GM21515 (cell line): ENCODE data around the gene ZNF341.

ENCODE experiments used
- ATAC-seq: cut with Tn5 transposase; IDR thresholded peaks from one replicate; pipeline ENCODE4 v1.9.1; 2021; ENCODE audit not compliant: unreplicated experiment

The ZNF341 gene

DNA sequence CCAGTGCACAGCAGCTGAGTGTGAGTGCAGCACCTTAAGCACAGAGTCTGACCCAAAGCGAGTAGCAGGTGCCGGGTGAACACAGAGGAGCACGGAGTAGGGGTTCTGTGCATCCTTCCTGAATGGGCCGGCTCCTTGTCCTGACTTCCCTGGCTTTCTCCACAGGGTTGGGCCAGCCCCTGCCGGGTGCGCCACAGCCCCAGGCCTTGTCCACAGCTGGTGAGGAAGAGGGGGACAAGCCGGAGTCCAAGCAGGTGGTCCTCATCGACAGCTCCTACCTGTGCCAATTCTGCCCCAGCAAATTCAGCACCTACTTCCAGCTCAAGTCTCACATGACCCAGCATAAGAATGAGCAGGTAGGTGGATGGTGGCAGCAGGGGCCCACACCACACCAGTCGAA, 34.9 kb downstream of the ZNF341 start:
- no peak for ATAC-seq

DNA sequence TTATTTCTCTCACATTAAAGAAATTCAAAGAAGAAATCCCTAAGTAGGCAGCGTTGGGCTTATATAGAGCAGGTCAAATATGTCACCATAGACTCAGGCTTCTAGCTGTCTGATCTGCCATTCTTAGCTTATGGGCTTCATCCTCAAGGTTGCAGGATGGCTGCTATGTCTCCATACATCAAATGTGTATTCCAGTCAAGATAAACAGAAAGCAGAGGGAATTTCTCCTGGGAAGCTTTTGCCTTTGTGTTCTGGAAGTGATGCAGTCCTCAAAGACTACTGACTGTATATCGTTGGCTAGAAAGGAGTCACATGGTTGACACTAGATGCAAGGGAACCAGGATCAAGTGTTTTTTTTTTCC, 36.0 kb downstream of the ZNF341 start:
- no peak for ATAC-seq

DNA sequence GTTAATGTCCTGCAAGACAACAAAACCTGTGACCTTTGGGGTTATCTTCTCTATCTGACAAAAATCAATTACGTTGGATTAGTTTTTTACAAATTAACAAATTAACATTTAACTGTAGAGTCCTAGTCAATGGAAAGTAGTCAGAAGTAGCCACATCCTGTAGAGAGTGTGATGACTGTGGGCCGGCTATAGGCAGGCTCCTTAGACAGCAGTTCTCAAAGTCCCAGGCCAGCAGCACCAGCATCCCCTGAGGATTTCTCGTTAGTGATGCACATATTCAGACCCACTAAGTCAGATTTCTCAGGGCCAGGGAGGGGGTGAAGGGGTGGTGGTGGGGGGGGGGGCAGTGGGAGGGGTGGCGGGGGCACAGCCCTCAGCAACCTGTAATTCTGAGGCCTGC, 37.2 kb downstream of the ZNF341 start:
- ATAC-seq, result no peak

DNA sequence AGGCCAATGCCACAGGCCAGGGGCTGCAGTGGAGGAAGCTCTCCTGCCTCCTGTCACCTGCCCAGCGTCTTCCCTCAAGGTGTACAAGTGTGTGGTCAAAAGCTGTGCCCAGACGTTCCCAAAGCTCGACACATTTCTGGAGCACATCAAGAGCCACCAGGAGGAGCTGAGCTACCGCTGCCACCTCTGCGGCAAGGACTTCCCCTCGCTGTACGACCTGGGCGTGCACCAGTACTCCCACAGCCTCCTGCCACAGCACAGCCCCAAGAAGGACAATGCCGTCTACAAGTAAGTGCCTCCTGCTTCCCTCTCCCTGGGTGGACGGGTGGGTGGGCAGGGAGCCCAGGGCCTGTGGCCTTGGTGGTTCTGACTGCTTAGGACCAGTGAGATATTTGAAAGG, 38.2 kb downstream of the ZNF341 start:
- ATAC-seq, result no peak

DNA sequence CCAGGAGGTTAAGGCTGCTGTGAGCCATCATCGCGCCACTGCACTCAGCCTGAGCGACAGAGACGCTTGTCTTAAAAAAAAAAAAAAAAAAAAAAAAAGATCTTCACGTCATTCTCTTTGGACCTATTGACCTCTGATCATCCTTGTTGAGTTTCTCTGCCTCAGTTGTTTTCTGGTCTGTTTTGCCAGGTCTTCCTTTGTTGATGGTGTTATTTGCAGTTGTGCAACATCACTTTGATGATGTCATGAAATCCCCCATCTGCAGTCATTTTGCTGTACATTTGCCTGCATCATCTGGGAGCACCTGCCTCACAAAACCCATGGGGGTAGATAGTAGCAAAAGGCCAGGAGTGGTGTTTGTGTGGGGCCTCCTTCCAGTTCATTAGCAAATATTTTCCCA, 40.1 kb downstream of the ZNF341 start:
- no peak for ATAC-seq

DNA sequence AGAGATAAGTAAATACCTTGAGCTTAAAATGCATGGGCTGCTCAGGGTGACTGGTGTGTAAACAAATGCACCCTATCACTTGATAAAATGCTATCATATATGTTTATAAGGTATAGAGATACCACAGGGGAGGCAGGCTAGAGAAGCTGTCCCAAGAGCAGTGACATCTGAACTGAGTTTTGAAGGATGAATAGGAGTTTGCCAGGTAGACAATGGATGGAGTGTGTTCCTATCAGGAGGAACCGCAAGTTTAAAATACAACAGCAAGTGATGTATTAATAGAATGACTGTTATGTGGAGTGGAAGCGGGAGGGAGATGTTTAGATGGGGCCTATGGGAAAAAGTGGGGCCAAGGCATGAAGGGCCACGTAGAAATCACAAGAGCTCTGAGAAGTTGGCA, 40.6 kb downstream of the ZNF341 start:
- no peak for ATAC-seq

DNA sequence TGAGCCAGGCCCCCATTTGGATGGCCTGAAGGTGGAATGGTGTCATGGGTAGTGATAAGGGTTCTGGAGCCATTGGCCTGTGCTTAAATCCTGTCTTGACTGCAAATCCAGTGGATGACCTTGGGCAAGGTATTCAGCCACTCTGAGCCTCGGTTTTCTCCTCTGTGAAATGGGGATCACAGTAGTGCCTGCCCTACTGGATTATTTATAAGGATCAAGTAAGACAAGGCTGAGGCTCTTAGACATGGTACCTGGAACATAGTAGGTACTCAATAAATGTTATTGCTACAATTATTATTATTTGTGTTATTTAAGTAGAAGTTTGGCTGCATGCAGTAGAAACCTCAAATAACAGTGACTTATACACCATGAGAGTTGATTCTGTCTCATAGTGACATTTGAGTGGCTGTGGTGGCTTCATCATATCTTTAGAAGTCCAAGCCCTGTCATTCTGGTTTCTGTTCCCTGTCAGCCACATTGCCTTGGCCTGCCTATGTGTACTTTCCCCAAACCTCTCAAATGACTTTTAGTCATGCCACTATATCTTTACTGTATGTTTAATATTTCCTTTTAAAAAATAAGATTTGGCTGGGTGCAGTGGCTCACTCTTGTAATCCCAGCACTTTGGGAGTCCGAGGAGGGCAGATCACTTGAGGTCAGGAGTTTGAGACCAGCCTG, 41.8 kb downstream of the ZNF341 start:
- peak; percentile 47 for ATAC-seq

DNA sequence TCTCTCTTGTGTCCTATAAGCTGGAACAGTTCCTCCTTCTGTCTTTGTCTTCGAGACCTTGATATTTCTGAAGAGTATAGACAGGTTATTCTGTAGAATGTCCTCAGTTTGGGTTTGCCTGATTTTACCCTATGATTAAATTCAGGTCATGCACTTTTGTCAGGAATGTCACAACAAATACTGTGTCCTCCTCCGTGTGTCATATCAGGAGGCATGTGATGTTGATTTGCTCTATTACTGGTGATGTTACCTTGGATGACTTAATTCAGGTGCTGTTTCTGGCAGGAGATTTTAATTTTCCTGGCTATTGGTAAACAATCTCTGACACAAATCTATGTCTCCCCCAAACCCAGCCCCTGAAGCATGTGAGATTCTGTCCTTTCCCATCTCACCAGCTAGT, 46.0 kb downstream of the ZNF341 start:
- ATAC-seq, result no peak

DNA sequence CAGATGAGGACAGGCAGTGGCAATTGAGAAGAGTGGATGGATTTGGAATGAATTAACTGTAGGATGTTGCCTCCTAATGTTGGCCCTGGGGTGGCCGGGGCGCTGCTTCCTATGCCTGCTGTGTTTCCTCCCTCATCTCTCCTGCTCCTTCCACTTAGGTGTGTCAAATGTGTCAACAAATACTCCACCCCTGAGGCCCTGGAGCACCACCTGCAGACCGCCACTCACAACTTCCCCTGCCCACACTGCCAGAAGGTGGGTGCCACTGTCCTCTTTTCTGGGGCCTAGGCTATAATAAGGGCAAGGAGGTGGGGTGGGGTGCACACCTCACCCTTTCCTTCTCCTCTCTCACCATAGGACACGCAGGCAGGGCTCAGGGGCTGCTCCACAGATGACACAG, 49.3 kb downstream of the ZNF341 start:
- ATAC-seq, result no peak

DNA sequence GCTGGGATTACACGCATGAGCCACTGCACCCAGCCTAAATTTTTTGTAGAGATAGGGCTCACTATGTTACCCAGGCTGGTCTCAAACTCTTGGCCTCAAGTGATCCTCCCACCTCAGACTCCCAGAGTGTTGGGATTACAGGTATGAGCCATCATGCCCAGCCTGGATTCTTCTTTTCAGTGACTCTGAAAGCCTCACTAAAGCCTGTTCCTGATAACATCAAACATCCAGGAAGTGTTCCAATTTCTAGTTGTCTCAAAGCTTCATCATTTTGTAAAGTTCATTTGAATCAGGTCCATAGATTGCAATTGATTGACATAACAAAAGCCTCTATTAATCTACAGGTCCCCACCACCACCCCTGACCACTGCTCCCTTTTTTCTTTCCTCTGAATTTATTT, 50.1 kb downstream of the ZNF341 start:
- no peak for ATAC-seq

DNA sequence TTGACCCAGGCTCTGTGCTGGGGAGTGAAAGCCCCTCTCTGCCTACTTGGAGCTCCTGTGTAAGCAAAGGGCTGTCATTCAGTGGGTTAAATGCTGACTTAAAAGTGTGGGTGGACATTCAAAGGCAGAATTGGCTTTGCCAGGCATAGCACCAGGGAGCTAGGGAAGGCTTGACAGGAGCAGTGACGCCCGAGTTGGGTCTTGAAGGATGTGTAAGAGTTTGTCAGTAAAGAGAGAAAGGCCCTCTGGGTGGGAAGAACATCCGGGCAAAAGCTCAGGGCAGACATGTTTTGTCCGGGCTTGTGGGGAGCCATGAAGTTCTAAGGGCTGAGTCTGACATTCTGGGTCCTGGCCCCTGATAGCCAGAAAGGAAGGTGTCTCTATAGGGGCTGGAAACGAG, 51.5 kb downstream of the ZNF341 start:
- no peak for ATAC-seq

DNA sequence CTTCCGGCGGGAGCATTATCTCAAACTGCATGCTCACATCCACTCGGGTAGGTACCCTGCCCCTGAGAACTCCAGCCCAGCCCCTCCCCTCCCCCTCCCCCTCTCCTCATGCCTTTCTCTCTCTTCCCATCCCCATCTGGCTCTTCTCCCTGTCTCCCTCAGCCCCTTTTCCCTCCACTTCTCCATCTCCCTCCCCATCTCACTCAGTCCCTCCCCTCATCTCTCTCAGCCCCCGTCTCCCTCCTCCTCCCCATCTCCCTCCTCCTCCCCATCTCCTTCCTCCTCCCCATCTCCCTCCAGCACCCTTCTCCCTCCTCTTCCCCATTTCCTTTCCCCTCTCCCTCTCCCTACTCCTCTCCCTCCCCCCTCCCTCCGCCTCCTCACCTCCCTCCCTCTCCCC, 52.0 kb downstream of the ZNF341 start:
- no peak for ATAC-seq

DNA sequence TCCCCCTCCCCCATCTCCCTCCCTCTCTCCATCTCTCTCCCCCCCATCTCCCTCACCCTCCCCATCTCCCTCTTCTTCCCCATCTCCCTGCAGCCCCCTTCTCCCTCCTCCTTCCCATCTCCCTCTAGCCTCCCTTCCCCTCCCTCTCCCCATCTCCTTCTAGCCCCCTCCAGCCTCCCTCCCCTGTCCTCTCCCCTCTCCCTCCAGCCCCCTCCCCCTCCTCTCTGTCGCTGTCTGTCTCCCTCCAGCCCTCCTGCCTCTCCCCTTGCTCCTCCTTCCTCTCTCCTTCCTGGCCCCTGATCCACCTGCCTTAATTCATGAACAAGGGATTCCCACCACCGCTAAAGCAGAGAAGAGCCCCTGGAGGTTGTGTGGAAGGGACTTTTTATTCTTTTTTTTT, 52.4 kb downstream of the ZNF341 start:
- ATAC-seq, result no peak

DNA sequence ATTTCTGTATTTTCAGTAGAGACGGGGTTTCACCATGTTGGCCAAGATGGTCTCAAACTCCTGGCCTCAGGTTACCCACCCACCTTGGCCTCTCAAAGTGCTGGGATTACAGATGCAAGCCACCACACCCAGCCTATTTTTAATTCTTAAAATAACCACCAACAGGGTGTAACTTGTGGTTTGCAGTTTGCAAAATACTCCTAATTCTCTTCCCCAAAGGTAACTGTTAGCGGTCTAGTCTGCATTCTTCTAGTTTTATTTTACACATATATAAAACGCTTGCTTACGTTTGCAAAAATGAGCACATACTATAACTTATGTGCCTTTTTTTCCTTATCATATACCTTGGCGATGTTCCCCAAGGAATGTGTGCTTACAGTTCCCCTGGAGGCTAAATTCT, 53.7 kb downstream of the ZNF341 start:
- no peak for ATAC-seq

DNA sequence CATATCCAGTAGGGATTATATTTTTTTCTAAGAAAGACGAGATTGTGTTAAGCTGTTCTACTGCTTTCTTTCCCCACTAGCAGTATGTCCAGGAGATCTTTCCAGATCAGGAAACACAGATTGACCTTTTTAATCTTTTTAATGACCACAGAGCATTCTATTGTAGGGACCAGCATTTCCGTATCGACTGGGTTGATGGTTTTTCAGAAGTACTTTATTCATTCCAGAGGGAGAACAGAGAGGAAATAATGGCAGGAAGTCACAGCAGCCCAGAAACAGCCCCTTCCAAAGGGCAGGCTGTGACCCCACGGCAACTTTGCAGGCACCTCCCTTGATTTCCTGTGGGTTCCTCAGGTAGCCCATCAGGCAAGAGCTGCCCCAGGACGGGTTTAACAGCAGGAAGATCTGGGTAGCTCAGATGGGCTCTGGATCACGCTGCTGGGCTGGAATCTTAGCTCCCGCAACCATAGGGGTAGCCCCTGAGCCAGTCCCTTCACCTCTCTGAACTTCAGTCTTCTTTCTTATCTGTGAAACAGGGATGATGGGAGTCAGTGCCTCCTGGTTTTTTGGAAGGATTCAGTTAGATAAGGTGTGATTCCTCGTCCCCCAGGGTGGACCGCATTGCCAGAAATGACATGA, 55.6 kb downstream of the ZNF341 start:
- no peak for ATAC-seq

DNA sequence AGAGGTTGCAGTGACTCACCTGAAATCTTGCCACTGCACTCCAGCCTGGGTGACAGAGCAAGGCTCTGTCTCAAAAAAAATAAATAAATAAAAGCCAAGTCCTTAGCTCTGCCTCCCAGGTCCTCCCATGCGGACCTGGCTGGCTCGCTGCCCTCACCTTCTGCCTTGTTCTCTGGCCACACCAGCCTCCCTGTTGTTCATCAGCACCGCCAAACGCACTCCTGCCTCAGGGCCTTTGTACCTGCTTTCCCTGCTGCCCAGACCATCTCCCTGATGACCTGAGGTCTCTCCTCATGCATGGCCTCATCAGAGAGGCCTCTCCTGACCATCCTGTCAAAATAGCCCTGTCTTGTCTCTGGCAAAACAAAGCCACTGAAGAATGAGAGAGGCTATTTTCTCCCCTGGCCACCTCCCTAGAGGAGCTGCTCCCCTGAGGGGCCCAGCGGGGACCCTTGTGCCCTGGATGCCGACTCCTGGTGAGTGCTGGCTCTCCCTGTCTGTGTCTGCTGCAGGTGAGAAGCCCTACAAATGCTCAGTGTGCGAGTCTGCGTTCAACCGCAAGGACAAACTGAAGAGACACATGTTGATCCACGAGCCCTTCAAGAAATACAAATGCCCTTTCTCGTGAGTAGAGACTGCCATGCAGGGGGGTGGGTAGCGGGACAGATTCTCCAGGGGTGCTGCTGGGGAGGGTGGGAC, 56.7 kb downstream of the ZNF341 start:
- ATAC-seq, result no peak

DNA sequence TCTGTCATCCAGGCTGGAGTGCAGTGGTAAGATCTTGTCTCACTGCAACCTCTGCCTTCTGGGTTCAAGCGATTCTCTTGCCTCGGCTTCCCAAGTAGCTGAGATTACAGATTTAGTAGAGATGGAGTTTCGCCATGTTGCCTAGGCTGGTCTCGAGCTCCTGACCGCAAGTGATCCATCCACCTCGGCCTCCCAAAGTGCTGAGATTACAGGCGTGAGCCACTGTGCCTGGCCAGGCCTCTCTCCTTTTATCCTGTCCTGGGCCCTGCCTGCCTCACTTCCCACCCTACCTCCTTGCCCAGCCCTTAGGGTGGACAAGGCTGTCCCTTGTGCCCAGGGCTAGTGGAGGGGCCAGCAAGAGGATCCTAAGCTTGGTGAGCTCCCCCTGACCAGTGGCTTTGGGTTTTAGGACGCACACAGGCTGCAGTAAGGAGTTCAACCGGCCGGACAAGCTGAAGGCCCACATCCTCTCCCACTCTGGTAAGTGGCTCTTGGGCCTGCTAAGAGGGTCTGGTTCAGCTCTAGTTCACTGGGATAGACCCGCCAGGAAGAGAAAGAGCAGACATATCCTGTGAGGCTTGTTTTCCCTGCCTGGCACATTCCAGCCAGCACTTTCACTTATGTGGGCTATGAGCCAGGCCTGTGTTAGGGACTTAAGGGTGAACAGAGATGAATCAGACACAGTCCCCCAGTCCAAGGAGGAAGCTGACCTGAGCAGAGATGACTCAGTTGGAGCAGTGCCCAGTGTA, 57.5 kb downstream of the ZNF341 start:
- ATAC-seq, result no peak

DNA sequence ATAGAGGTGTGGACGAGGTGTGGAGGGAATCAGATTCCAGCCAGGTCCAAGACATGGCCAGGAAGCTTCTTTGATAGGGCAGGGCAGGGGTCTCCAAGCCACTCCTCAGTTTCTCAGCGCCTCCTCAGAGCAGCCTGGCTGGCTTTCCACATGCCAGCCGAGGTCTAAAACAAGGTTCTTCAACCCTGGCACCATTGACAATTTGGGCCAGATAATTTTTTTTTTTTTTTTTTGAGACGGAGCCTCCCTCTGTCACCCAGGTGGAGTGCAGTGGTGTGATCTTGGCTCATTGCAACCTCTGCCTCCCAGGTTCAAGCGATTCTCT, 58.0 kb downstream of the ZNF341 start:
- ATAC-seq, result no peak

DNA sequence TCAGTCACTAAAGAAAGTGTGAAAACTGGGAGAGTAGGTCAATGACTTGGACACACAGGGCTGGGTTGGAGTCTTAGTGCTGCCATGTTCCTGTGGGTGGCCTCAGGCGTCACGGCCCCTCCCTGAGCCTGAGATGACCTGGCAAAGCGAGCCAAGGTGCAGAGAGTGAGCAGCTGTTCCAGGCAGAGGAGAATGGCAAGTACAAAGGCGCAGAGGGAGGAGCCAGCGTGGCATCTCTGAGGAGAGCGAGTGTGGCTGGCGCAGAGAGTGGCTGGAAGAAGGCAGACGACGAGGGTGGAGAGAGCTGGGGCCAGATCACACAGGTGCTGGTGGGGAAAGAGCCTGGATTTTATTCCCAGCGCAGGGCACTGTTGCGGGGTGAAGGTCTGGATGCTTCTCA, 58.8 kb downstream of the ZNF341 start:
- no peak for ATAC-seq

DNA sequence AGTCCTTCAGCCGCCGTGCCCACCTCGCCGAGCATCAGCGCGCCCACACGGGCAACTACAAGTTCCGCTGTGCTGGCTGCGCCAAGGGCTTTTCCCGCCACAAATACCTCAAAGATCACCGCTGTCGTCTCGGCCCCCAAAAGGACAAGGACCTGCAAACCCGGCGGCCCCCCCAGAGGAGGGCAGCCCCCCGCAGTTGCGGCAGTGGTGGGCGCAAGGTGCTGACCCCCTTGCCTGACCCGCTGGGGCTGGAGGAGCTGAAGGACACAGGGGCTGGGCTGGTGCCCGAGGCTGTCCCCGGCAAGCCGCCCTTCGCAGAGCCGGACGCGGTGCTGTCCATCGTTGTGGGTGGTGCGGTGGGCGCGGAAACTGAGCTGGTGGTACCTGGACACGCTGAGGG, 59.2 kb downstream of the ZNF341 start:
- no peak for ATAC-seq

DNA sequence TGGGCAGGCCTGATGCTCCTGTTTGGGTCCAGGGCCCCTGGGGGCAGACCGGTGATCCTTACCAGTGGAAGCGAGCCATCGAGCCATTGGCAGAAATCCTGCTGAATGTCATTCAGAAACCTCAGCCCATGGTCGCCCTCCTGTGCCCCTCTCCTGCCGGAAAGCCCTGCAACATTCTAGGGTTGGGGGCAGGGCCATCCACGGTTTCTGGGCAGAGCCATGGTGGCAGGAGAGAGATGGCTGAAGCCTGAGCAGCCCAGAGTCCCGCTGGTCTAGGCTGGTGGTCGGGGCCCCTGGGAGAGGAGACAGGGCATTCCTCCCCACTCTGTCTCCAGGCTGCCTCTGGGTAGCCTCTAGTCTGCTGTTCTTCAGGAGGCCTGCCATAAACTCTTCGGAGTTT, 59.7 kb downstream of the ZNF341 start:
- ATAC-seq, result no peak

DNA sequence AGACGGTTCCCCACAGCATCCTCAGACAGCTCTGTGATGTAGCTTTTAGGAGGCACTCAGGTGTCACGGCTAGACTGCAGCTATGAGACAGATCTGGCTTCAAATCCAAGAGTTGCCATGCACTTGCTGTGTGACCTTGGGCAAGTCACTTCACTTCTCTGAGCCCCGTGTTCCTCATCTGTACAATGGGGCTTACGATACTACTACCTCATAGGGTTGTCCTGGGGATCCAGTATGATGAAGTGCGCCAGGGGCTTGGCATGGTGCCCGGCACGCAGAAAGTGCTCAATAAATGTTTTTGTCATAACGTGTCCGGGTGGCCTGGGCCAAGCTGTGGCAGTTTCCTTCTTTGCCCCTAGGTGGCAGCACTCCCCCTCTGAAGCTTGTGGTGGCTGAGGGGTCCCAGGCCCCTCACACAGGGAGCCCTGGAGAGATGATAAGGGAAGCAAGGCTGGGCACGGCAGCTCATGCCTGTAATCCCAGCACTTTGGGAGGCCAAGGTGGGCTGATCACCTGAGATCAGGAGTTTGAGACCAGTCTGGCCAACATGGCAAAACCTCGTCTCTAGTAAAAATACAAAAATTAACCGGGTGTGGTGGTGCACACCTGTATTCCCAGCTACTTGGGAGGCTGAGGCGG, 60.3 kb downstream of the ZNF341 start:
- no peak for ATAC-seq
